ENCODE results near the gene CBLB.
"Not testable (repeated sequence)": the region's sequence is repeated elsewhere in the genome, so short reads cannot be mapped to it uniquely, and the experiment has no call there.

Gene CBLB

DNA sequence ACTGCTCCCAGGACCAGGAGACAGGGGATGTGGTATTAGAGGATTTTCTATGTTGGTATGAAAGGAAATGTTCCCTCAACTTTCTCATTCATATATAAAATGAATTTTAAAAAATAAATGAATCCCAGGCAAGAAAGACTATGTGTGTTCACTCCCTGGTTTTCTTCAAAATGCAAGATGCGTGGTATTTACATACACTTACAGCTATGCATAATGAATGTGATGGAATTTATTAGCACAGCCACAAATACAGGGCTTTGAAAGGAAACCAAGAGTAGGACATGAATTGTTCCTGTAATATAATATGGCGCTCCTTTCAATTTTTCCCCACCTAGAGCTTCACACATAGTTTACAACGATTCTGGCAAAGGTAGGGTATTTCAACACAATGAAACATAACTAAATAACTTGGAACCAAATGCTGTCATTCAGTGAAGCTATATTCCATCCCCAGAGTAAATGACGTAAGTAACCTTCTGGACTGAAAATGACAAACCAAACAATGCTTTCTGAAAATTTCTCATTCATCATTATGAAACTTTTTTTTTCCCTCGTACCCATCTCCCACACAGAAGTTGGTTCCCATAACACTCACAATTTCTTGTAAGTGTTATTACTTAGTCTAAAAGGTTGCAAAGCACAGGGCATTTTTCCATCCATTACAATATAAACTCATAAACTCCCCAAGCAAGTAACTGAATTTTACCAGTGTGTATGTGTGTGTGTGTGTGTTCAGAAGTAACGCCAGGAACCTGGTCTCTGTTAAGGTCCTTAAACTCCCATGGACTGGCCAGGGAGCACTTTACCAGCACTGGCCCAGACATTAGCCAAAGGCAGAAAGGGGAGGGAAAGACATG, 41.8 kb downstream of the CBLB start:
- H3K4me3 ChIP-seq (replicated peaks; ENCODE audit: low read depth, low read length), result no peak overlapping the region
- no peak for DNase-seq (ENCODE audit: extremely low read depth, low read depth)
- TF ChIP-seq, protein P1, sequence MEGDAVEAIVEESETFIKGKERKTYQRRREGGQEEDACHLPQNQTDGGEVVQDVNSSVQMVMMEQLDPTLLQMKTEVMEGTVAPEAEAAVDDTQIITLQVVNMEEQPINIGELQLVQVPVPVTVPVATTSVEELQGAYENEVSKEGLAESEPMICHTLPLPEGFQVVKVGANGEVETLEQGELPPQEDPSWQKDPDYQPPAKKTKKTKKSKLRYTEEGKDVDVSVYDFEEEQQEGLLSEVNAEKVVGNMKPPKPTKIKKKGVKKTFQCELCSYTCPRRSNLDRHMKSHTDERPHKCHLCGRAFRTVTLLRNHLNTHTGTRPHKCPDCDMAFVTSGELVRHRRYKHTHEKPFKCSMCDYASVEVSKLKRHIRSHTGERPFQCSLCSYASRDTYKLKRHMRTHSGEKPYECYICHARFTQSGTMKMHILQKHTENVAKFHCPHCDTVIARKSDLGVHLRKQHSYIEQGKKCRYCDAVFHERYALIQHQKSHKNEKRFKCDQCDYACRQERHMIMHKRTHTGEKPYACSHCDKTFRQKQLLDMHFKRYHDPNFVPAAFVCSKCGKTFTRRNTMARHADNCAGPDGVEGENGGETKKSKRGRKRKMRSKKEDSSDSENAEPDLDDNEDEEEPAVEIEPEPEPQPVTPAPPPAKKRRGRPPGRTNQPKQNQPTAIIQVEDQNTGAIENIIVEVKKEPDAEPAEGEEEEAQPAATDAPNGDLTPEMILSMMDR (IDR thresholded peaks at IDR 0.05; ENCODE audit: low read depth, low read length, missing control alignments), result no peak

DNA sequence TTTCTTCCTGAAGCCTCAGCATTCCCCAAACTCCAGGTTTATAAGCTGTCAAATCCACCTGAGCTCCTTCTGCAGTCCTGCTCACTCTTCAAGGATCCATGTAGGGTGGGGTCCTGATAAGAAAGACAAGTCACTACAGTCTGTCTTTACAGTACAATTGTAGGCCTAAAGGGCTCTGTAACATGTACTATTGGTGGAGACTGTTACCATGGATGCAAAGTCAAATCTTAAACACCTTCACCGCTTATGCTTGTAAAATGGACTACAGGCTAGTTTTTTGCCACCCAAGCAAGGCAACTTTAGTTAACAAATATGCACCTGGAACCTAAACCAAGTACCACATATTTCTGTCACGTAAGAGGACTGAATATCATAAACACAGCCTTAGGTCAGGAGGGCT, 44.7 kb downstream of the CBLB start:
- H3K4me3 ChIP-seq (replicated peaks; ENCODE audit: low read depth, low read length), result no peak overlapping the region
- TF ChIP-seq, protein P1 (IDR thresholded peaks at IDR 0.05; ENCODE audit: low read depth, low read length, missing control alignments), result no peak
- no peak for DNase-seq (ENCODE audit: extremely low read depth, low read depth)

DNA sequence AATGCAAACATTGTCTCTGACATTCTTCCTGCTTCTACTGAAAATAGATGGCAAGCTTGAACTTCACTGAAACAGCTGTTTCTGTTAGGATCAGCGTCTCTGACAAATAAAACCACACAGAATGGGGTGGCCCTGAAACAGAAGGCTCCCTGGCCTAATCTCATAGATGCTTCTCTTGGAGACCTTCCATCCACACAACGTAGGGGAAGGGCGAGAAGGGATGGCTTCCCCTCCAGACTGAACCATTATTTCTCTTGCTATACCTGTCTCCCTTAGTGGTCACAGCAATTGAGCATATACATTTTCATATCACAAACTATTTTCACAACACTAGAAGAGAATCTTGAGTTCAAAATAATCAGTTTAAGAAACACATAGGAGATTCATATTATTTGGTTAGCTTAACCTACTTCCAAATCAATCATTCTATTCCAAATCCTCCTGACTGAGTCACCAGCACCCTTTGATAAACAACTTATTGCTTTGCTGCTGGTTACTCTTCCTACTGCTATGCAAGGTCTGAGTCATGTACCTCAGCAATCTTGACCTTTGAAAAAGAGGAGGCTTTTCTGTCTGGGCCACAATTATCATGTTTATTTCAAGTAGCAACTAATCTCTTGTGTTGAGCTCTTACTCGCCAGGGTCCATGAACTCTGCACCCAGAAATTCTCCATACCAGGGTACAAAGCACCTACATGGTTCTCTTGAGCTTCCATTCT, 45.5 kb downstream of the CBLB start:
- H3K4me3 ChIP-seq (replicated peaks; ENCODE audit: low read depth, low read length), result no peak overlapping the region
- peak; percentile 49 for DNase-seq (ENCODE audit: extremely low read depth, low read depth)
- TF ChIP-seq, protein P1 (IDR thresholded peaks at IDR 0.05; ENCODE audit: low read depth, low read length, missing control alignments), result no peak

DNA sequence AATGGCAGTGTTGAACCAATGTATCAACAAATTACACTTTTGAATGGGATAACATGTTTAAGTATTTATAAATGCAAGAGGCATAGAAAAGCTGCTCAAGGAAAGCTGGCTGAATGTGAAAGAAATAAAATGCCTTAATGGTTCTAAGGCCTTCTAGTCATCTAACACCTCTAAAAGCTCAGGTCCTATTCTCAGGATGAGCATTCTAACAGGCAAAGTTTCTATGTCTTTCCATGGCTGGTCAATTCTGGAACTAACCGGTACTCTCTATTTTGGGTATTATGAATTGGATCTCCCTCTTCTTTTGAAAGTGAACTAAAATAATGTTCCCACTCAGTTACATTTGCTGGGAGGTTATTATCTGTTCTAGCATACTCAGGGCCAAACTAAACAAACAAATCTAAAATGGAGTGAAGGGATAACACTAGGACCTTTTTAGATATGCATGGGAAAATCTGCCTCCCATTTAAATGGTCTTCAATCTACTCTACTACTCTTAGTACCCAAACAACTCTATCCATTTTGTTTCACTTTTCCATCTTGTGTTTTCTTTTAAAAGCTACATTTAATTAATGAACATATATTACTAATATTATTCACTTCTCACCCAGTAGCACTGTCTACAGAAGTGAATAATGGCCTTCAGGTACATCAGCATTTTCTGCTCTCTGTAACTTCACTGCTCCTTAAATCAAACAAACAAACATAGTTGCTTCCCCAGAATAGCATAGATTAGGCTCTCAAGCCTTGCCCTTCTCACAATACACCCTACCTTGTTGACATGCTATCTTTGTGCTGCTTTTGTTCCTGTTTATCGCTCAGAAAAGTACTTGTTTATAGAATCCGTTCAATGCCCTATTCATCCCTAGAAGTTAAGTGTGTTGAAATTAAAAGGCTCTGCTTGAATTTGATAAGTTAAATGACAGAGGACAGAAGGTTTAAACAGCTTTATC, 46.4 kb downstream of the CBLB start:
- DNase-seq (ENCODE audit: extremely low read depth, low read depth), result no peak
- H3K4me3 ChIP-seq (replicated peaks; ENCODE audit: low read depth, low read length), result no peak overlapping the region
- TF ChIP-seq, protein P1 (IDR thresholded peaks at IDR 0.05; ENCODE audit: low read depth, low read length, missing control alignments), result no peak

- no peak overlapping the region for H3K4me3 ChIP-seq (replicated peaks; ENCODE audit: low read depth, low read length)
- no peak for DNase-seq (ENCODE audit: extremely low read depth, low read depth)
- TF ChIP-seq, protein P1 (IDR thresholded peaks at IDR 0.05; ENCODE audit: low read depth, low read length, missing control alignments), result no peak
Observed at GRCh38 chr3:105821433-105821832, 47.4 kb downstream of the CBLB start.

- TF ChIP-seq, protein P1 (IDR thresholded peaks at IDR 0.05; ENCODE audit: low read depth, low read length, missing control alignments), result no peak
- no peak for DNase-seq (ENCODE audit: extremely low read depth, low read depth)
- no peak overlapping the region for H3K4me3 ChIP-seq (replicated peaks; ENCODE audit: low read depth, low read length)
Observed at GRCh38 chr3:105816833-105817232, 52.0 kb downstream of the CBLB start.

GRCh38 chr3:105815331-105815730, 53.5 kb downstream of the CBLB start:
- H3K4me3 ChIP-seq (replicated peaks; ENCODE audit: low read depth, low read length); DNase-seq (ENCODE audit: extremely low read depth, low read depth): not testable (repeated sequence)
